A172 (cell line): ENCODE results near the gene PSMD12. TPM values are rescaled to one million over a fixed set of nuclear protein-coding genes. Genes with fewer than 3 reads are reported as not detected.

Experiments
- DNase-seq: peaks from one replicate; pipeline ENCODE4 v3.0.0-alpha.2; 2015; ENCODE audit warnings: low spot score
- total RNA-seq: library from RNA; depleted of rRNA; stranded (reverse); fragments of >200 nt; shearing (Covaris generic); gene quantifications from 2 replicates; pipeline ENCODE4 v1.2.3, GENCODE V29; 2014

PSMD12 gene
- total RNA-seq, 1 experiment from 2014 or later: 59.4 TPM

DNA sequence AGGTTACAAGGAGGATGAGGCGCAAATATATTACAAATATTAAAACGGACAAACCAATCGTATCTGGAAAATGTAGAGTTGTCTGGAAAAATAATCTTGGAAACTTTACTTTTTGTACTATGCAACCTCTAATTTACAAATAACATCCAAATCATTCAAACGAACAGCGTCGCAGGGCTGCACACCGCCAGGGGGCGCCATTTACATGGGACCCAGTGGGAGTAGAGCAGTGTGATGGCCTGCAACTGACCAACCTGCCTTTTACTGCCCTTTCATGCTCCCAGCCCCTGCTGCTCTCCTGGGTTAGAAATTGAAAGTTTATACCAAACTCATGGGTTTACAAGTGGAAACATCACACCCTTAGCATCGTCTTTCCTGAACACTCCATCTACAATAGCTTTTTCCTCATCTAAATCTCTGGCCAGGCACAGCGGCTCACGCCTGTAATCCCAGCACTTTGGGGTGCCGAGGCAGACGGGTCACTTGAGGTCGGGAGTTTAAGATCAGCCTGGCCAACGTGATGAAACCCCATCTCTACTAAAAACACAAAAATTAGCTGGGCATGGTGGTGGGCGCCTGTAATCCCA is 20.7 kb upstream of the PSMD12 start:
- DNase-seq: peak; percentile 63

DNA sequence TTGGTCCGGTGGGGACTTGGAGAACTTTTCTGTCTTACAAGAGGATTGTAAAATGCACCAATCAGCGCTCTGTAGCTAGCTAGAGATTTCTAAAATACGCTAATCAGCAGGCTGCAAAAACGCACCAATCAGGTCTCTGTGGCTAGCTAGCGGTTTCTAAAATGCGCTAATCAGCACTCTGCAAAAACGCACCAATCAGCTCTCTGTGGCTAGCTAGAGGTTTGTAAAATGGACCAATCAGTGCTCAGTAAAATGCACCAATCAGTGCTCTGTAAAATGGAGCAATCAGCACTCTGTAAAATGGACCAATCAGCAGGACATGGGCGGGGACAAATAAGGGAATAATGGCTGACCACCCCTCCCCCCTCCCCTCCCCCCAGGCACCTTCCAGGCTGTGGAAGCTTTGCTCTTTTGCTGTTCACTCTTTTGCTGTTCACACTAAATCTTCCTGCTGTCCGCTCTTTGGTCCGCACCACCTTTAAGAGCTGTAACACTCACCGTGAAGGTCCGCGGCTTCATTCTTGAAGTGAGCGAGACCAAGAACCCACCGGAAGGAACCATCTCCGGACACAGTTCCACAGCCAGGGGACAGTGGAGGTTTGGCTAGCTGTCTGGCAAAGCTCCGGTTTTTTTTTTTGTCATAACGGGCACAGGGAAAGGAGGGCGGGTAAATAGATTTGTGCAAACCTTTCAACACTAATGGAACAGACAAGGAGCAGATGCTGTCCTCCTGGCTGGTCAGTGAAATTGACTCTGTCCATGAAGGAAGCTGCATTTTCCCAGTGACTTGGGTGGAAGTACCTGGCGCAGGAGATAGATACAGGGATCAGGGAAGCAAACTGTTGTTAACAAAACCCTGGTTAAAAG is 19.0 kb upstream of the PSMD12 start:
- no peak for DNase-seq

DNA sequence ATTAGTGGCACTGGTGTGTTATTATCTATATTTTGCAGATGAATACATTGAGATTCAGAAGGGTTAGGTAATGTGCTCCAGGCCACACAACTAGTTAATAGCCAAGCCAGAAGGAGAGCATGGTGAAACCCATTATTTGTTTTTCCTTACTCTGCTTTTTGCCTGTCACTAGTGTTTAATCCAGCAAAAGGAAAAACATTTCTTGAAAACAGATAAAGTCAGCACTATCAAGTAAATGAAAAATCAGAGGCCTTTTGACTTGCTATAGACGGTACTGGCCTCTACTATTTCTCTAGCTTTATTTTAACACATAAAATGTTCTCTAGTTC is 15.5 kb upstream of the PSMD12 start:
- DNase-seq: no peak

DNA sequence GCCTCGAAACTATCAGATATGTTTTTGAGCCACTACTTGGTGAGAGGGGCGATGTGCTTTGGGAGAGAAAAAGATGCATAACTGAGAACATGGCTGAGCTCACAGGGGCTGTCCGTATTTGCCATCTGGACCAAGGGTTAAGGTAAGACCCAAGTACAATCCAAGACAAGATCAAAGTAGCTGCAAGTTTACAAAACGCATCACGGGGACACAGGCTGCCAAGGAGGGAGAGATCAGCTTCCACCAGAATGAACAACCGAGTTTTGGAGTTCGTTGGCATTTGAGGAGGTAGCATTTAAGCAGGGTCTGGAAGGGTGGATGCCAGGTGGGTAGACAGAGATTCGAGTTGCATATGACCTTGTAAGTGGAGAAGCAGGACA is 12.9 kb upstream of the PSMD12 start:
- no peak for DNase-seq

DNA sequence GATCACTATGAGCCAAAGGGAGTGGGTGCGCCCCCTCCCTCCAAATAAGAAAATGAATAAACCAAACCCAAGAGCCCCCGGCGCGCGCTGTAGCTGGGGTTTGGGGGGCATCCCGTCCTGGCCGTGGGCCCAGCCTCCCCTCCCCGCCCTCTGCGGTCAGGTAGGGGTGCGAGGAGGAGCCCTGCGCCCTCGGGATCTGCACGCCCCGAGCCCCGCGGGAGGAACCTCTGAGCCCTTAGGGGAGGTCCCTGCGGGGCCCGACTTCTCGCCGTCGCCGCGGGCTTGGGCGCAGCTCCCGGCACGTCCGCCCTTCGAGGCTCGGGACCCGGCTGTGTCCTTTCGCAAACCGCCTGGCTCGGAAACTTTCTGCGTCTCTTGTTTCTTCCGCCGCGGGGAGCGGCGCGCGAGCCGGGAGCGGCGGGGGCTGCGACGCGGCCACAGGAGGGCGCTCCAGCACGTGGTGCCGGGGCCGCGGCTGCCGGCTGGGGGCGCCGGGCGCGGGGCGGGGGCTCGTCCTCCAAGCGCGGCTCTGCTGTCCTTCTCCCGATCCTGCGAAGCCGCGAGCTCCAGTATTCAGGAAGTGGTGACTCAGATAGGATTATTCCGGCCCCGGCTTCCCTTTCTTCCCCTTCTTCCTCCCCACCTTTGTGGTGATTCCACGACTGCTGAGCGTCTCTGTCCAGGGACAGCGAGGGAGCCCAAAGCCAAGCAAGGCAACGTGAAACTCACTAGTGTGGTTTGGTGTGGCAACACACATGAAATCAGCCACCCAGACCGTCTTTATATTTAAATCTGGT is 12.3 kb upstream of the PSMD12 start:
- peak; percentile 87 for DNase-seq

DNA sequence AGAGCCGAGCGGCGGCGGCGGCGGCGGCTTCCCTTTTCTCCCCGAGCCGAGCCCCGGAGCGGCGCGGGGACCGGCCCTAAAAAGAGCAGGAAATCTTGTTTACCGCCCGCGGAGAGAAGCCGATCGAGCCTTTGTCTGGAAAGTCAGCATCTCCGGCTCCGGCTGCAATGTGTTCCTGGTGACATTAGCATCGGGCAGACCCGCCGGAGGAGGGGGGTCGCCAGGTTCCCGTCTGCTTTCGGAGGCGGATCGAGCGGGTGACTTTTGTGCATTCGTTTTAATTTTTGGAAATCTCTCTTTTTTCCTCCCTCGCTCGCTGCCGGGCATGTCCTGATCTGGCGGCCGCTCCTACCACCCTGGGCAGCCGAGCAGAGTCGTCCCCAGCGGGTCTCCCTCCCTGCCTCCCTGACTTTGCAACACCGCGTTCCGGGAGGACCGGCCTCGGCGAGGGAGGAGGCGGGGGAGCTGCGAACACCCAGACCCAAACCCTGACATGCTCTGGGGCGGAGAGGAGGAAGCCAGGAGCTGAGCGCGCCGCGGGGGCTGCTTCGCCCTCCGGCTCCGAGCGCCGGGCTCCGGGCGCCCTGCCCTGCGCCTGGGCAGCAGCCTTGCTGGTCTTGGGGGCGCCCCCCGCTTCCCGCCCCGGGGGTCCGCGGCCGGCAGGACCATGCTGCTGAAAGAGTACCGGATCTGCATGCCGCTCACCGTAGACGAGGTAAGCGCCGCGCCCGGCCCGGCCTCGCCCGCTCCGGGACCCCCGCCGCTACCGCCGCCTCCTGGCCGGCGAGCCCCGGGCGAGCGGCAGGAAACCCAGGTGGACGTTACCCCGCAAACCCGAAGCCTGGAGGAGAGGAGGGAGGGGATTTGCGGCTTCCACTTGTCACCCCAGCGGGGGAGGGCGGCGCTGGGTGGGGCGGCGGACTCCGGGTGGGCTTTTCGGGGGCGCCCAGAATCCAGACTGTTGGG is 11.4 kb upstream of the PSMD12 start:
- DNase-seq: no peak

DNA sequence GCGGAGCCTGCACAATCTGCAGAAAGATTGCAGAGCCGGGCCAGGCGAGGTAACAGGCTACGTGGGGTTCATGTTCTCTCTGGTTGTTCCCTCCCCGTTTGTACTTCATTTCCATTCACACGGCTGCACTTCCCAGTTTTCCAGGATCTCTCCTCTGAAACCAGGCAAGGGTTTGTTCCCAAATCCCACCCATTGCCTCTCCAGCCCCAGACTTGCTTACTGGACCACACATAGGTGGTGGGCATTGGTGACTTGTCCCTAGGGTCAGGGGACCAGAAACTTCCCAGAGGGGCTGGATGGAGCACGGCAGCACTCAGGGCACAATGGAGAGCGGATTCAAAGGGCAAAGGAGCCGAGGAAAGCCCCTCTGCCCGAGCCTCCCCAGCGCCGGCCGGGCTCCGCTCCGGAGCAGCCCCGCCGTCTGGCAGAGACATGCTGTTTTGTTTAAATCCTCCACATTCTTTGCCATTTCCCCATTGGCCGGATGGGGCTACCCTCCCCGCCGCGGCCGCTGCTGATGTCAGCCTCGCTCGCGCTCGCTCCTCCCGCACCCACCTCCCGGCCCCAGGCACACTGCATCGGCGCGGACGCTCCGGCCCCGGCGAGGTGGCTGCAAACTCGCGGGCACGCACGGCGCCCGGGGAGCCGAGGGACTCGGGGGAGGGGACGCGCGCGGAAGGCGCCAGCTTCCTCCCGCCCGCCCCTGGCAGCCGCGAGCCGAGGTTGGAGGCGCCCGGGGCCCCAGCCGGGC is 10.5 kb upstream of the PSMD12 start, which contains the start of gene PITPNC1:
PITPNC1 (plus strand) TSS at position 545 of the 751 bp plus-strand sequence.
- peak; percentile 62 for DNase-seq

DNA sequence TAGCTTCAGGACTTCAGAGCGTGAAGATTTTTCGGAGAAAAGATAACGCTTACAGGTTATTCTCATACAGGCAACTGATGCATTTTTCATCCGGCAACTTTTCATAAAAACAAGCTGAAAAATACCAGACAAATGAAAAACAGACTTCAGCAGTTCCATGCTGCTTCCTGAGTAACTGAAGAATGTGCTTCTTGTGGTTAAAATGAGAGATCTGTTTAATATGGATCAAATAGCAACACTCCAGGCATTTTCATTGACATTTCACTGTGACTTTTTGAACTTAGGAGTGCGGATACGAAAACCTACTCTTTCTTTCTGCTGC is 10.0 kb upstream of the PSMD12 start:
- DNase-seq: no peak

DNA sequence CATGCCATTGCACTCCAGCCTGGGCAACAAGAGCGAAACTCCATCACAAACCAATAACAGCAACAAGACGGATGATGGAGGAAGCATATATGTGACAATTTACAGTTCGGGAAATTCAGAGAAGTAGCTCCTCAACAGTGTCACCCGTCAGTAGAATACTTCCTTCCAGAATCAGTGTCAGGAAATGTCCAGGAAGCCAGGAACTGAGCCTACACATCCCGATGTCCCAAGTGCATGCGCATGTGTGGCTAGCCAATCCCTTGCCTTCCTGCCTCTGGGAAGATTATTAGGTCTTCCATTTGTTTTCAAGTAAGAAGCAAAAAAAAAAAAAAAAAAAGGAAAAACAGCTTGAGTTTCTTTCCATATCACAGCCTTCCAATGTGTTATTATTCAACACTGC is 9.3 kb upstream of the PSMD12 start:
- DNase-seq: no peak

DNA sequence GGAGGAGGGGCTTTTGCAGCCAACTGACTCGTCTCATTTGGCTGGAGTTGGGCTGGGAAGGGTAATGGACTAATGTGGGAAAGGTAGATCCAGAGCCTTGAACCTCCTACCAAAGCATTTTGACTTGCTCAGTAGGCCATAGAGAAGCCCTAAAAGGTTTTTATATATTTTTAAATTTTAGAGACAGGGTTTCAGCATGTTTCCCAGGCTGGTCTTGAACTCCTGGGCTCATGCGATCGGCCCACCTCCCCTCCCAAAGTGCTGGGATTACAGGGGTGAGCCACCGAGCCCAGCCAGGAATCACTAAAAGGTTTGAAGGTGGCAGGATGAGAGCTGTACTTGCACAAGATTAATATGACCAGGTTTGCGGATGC is 8.7 kb upstream of the PSMD12 start:
- DNase-seq: no peak

DNA sequence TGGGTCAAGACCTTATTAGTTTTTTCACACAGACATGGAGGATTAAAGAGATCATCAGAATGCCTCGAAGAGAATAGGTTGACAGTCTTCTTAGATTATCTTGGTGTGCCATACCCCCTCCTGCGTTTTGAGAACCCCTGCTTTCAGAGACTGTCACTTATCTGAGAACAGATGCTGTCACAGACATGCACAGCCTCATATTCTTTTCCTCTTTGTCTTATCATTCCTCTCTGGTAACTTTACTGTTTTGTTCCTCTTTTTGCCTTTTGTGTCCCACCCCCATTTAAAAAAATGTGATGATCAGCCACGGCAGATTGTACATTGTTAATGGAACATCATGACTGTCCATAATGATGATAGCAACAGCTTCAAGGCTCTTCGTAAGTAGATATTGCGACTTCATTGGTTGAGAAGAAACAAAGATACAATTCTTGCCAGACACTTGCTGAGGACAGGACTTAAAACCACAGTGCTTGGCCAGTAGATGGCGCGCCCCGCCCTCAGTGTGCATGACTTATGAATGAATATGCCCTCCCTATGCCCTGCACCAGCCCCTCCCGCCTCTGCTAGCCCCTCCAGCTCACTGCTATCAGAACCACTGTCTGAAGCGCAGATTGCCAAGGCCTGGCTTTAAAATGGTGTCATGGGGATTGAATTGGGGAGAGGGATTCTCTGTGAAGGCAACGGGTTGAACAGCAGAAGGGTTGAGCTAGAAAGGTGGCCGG is 8.1 kb upstream of the PSMD12 start:
- DNase-seq: peak; percentile 89

DNA sequence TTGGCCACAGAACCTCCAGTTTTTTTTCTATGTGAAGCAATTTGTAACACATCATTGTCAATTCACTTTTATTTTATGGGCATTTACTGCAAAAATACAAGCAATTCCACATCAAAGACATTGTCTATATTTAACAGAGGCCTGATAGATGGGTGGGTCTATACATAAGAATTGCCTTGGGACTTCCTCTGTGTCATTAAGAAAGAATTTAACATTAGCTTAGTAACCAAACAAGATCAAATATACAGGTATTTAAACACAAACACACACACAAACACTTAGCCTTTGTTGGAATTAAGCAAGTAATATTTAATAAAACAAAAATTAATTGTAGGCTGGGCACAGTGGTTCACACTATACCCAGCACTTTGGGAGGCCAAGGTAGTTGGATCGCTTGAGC is 6.4 kb upstream of the PSMD12 start:
- no peak for DNase-seq

DNA sequence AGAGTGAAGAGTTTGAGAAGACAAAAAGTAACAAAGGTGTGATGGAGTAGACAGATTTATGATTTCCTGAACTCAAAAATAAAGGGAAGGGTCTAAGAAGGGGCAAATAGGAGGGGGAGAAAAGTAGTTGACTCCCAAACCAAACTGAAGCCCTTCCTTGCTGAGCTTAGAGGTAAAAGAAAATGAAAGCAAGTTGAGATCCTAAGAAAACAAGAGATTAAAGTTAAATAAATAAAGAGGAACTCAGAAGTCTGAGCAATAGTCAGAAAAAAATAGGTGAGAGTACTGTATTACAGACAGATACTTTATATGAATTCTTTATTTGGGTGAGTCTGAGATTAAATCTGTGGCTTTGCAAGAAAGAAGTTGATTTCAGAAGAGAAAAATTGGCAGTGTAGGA is 3.3 kb upstream of the PSMD12 start:
- DNase-seq: no peak

DNA sequence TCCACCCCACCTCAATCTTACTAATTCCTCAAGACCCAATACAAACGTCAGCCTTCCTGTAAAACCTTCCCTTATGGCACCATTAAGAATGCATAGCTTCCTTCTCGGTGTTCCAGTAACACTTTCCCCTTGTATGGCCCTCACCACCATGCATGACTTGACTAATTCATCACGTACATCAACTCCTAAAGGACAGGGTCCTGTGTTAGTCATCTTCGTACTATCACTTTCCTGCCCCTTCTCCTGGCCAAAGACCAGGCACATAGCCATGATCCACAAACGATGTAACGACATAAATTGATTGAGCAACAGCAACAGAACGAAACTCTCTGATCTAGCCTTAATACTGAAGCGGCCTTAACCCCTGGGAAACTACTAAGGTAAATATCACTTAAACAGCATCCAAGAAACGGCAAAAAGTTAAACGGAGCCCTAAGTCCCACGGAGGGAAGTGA is 612 bp downstream of the PSMD12 start:
- no peak for DNase-seq

DNA sequence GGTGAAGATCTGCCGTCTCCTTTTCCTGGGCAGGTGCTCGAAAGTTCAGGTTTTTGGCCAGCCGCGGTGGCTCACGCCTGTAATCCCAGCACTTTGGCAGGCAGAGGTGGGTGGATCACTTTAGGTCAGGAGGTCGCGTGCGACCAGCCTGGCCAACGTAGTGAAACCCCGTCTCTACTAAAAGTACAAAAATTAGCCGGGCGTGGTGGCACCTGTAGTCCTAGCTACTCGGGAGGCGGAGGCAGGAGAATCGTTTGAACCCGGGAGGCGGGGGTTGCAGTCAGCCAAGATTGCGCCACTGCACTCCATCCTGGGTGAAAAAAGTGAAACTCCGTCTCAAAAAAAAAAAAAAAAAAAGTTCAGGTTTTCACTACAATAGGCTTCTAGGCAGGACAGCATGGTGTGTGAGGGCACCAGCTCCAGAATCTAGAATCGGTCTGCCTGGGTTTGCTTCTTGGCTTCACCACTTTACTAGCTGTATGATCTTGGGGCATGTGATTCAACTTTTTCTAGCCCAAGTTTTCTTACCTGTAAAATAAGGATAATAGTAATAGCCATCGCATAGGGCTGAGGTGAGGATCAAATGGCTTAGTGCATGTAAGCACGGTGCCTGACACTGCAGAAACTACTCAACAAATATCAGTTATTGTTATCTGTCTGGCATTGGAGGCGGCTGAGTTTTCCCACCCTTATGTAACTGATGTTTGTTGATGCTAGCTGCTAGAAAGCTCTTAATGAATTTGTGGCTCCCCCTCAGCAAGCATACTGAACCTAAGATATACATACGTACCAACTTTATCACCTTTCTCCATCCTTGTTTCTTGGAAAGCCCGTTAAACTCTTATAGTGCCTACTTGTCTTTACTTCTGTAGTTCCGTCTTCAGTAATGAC is 1.3 kb downstream of the PSMD12 start:
- DNase-seq: no peak

DNA sequence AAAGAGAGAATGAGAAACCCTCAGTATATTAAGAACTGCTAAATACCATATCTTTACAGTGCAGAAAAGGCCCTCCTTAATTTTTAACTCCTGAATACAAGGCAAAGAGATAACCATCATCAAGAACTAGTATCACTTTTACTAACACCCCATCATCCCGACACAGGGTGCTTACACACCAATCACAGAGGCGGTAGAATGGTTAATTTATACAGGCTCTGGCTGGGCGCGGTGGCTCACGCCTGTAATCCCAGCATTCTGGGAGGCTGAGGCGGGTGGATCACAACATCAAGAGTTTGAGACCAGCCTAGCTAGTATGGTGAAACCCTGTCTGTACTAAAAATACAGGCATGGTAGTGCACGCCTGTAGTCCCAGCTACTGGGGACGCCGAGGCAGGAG is 4.2 kb downstream of the PSMD12 start:
- DNase-seq: no peak

DNA sequence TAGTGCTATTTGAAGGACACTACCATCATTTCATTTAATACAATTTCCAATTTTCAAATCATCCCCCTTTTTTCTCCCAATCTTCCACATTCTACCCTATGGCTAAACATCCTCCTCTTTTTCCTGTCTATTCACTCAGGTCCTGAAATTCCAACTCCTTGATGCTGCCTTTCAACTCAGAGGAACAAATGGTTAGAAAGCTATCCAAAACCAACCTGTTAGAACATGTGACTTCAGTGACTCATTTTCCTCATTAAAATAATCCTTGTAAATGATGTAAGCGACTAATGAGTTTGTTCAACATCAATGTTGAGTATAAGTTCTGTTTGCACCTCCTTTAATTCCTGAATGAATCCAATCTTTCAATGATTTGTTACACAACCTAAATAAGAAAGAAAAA is 5.5 kb downstream of the PSMD12 start:
- DNase-seq: no peak

DNA sequence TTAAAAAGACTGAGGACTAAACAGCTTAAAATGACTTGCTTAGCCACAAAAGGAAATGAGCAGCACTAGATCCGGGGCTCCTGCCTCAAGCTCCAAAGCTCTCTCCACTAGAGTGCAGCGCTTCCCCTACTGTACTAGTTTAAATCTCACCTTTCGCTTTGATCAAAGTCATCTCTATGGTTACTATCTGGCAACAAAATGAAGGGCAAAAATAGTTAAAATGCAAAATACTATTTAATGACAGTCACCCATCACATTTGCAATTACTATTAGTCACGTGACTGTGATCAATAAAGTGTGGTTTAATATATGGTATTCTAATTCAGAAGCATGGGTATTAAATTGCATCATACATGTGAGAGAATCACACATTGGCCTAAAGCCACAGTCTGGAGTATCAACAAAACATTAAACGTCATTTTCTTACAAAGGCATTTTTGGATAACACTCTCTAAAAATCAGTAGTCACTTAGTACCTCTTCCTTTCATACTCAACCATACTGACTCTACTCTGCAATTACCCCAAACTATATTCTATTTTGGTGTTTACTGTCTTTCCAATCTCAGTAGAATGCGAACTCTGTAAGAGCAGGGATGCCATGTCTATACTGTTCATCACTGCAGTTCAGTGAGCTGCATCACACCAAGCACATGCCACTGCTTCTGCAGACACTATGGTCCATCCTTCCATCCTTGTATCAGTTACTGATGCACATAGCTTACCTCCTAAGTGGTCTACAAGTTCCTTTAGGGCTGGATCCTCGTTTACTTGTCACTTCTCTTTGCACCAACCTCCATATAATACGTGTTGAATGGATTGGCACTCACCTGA is 6.2 kb downstream of the PSMD12 start:
- no peak for DNase-seq
